Measurements from ENCODE around the gene ABHD12B. TPM values are rescaled to one million over a fixed set of nuclear protein-coding genes. Genes with fewer than 3 reads are reported as not detected.

Gene ABHD12B
- total RNA-seq, 2 donors from 2014 or later: not detected

DNA sequence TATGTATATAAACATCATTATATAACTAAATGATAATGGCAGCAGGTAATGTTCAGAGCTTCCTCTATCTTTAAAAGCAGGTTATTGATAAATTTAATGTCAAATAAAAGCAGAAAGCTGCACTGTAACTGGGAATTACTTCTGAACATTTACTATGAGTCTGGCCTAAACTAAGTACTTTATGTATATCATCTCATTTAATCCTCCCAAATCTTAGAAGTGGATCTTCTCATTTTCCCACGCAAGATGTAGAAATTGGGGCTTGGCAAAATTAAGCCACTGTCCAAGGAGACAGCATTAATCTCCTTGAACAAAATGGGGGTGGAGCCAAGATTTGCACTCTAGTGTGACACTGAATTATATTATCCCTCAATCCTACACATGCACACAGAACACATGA is 46.5 kb upstream of the ABHD12B start:
- H3K36me3 ChIP-seq: no peaks in the 10 kb centered on the region
- H3K9me3 ChIP-seq: no peaks in the 10 kb centered on the region
- H3K27ac ChIP-seq: no peak overlapping the region
- DNase-seq (ENCODE audit: low spot score): no peak
- H3K27me3 ChIP-seq (replicated peaks; ENCODE audit: insufficient read depth): no peaks in the 10 kb centered on the region
- 97% methylated on average over 1 of the region's 1 CpG for WGBS
- no peak for TF ChIP-seq POLR2A (IDR thresholded peaks at IDR 0.05)
- TF ChIP-seq, protein P1, sequence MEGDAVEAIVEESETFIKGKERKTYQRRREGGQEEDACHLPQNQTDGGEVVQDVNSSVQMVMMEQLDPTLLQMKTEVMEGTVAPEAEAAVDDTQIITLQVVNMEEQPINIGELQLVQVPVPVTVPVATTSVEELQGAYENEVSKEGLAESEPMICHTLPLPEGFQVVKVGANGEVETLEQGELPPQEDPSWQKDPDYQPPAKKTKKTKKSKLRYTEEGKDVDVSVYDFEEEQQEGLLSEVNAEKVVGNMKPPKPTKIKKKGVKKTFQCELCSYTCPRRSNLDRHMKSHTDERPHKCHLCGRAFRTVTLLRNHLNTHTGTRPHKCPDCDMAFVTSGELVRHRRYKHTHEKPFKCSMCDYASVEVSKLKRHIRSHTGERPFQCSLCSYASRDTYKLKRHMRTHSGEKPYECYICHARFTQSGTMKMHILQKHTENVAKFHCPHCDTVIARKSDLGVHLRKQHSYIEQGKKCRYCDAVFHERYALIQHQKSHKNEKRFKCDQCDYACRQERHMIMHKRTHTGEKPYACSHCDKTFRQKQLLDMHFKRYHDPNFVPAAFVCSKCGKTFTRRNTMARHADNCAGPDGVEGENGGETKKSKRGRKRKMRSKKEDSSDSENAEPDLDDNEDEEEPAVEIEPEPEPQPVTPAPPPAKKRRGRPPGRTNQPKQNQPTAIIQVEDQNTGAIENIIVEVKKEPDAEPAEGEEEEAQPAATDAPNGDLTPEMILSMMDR (IDR thresholded peaks at IDR 0.05): no peak
- TF ChIP-seq POLR2AphosphoS5 (IDR thresholded peaks at IDR 0.05): no peak
- H3K4me3 ChIP-seq: no peak overlapping the region
- H3K4me1 ChIP-seq (replicated peaks): no peaks in the 10 kb centered on the region
- intact Hi-C loops (cut with DNase I): no loop called here

DNA sequence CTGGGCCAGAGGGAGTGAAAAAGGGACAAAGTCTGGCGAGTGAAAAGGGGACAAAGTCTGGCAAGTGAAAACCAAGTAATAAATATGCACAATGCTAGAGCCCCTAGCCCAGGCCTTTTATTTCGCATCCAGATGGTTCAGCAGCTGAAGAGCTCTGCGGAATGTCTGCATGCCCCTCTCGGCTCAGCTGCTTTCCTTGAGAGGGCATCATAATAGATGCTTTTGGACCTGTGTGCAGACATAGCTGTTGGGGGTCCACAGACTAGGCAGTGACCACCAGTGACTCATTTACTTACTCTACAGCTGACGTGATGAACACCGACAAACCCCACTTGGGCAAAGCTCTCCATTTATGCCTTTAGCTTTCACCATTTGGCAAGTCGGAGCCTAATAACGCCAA is 45.2 kb upstream of the ABHD12B start:
- Histone ChIP-seq H3K4me3 (no peak overlapping the region), H3K9me3 (no peaks in the 10 kb centered on the region), H3K4me1 (replicated peaks) (no peaks in the 10 kb centered on the region), H3K27me3 (replicated peaks; ENCODE audit: insufficient read depth) (no peaks in the 10 kb centered on the region), H3K27ac (no peak overlapping the region), H3K36me3 (no peaks in the 10 kb centered on the region)
- TF ChIP-seq, protein P1 (IDR thresholded peaks at IDR 0.05): no peak
- WGBS: 96% methylated on average over 8 of the region's 8 CpGs
- intact Hi-C loops (cut with DNase I): no loop called here
- DNase-seq (ENCODE audit: low spot score): no peak

DNA sequence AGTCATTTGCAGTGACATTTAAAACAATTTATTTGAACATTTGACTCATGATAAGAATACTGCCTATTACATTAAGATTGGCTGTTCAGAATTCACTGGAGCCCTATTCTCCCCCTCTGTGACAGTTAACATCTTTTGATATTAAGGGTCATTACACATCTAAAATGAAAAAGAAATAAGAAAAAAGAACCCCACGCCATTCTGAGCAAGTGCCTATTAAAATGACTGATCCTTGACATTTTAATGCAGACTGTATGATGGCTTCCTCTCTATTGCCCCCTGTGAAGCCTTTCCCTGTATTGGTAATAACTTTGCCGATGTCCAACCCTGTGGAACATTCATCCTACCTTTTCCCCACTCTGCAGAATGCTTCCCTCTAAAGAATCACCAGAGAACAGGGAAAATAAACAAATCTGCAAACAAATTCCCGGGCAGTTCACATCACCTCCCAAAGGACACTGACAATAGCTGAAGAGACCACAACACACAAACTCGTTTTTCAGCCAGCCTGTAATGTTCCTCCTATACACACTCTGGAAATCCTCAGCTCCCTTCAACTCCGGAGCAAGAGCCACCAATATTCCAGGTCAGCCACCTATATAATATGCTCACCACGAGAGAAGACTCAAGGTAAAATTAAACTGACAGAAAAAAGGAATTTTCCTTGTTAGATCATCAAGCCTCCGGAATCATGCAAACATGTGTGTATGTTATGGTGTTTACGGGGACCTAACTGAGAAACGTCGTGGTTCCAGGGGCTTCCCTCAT is 42.9 kb upstream of the ABHD12B start:
- 82% methylated on average over 10 of the region's 10 CpGs for WGBS
- no peak for TF ChIP-seq POLR2AphosphoS5 (IDR thresholded peaks at IDR 0.05)
- TF ChIP-seq POLR2A (IDR thresholded peaks at IDR 0.05): no peak
- TF ChIP-seq, protein P1 (IDR thresholded peaks at IDR 0.05): no peak
- Histone ChIP-seq H3K4me1 (replicated peaks) (no peaks in the 10 kb centered on the region), H3K36me3 (no peaks in the 10 kb centered on the region), H3K9me3 (no peaks in the 10 kb centered on the region), H3K27ac (no peak overlapping the region), H3K27me3 (replicated peaks; ENCODE audit: insufficient read depth) (no peaks in the 10 kb centered on the region), H3K4me3 (peak overlapping the region in 1 of 2 donors; percentile 87)
- no peak for DNase-seq (ENCODE audit: low spot score)
- intact Hi-C loops (cut with DNase I): no loop called here

DNA sequence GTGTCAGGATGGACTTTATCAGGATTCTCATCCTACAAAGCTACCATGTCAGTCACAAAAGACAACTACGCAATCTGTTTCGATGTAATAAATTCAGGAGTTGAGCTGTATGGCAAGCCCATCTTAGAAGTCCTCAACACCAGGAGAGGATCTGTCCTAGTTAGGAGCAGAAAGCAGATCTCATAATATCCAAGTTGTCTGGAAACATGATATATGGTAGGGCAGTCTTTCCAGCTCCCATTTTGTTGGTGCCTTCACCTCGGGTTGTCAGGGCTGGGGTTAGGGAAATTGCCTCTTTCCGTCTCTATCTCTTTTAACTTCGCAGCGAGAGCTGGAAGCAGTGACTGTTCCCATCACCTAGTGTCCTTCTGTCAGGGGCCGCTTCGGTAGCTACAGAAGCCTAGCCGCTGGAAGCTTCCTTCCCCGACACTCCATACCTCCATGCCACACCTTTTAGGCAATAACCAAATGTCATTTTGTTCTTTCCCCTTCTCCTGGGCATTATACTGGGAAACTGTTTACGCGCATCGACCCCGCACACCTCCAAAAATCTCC is 42.3 kb upstream of the ABHD12B start:
- H3K4me3 ChIP-seq: peak overlapping the region; percentile 86 to 87
- H3K4me1 ChIP-seq (replicated peaks): no peaks in the 10 kb centered on the region
- no peaks in the 10 kb centered on the region for H3K36me3 ChIP-seq
- DNase-seq (ENCODE audit: low spot score): no peak
- H3K27me3 ChIP-seq (replicated peaks; ENCODE audit: insufficient read depth): no peaks in the 10 kb centered on the region
- 25% methylated on average over 14 of the region's 14 CpGs for WGBS
- TF ChIP-seq, protein P1 (IDR thresholded peaks at IDR 0.05): no peak
- no peak for TF ChIP-seq POLR2A (IDR thresholded peaks at IDR 0.05)
- TF ChIP-seq POLR2AphosphoS5 (IDR thresholded peaks at IDR 0.05): no peak
- no peaks in the 10 kb centered on the region for H3K9me3 ChIP-seq
- H3K27ac ChIP-seq: peak overlapping the region; percentile 83 to 87
- intact Hi-C loops (cut with DNase I): no loop called here

All from prostate gland (tissue), 2 donors.